Subcutaneous adipose tissue (tissue), 4 donors: ENCODE data around the gene NNT. TPM values are rescaled to one million over a fixed set of nuclear protein-coding genes. Genes with fewer than 3 reads are reported as not detected.

Experiments
- total RNA-seq, 4 donors: library from RNA; depleted of rRNA; stranded (reverse); fragments of >200 nt; gene quantifications; one replicate each; pipeline ENCODE4 v1.1.0, GENCODE V29; 2016
- TF ChIP-seq, protein P1 (sequence below): fragments of 450-650 bp; IDR thresholded peaks from one replicate; pipeline ENCODE4 v1.5.1; 2016; ENCODE audit warnings: low read depth, mild to moderate bottlenecking, control low read depth, antibody characterized with exemption, moderate library complexity

The NNT gene
- total RNA-seq, 4 donors from 2014 or later, result 93.8 to 136 (median 102) TPM

DNA sequence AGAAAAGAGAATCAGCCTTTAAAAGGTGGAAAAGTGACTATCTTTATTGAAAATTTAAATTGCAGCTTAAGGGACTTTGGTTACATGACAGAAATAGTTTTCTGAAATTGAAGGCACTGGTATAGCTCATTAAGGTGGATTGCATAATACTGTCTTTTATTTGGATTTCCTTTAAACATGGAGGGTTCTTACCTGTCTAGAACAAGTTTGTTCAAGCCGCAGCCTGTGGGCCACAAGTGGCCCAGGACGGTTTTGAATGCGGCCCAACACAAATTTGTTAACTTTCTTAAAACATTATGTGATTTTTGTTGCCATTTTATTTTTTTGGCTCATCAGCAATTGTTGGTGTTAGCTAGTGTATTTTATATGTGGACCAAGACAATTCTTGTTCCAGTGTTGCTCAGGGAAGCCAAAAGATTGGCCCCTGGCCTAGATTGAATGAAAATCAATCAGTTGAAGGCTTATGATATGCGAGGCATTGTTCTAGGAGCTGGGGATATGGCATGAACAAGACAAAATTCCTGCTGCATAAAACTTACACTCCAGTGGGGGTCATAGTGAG lies 18.0 kb downstream of the NNT start:
- TF ChIP-seq, protein P1, sequence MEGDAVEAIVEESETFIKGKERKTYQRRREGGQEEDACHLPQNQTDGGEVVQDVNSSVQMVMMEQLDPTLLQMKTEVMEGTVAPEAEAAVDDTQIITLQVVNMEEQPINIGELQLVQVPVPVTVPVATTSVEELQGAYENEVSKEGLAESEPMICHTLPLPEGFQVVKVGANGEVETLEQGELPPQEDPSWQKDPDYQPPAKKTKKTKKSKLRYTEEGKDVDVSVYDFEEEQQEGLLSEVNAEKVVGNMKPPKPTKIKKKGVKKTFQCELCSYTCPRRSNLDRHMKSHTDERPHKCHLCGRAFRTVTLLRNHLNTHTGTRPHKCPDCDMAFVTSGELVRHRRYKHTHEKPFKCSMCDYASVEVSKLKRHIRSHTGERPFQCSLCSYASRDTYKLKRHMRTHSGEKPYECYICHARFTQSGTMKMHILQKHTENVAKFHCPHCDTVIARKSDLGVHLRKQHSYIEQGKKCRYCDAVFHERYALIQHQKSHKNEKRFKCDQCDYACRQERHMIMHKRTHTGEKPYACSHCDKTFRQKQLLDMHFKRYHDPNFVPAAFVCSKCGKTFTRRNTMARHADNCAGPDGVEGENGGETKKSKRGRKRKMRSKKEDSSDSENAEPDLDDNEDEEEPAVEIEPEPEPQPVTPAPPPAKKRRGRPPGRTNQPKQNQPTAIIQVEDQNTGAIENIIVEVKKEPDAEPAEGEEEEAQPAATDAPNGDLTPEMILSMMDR, result no peak

DNA sequence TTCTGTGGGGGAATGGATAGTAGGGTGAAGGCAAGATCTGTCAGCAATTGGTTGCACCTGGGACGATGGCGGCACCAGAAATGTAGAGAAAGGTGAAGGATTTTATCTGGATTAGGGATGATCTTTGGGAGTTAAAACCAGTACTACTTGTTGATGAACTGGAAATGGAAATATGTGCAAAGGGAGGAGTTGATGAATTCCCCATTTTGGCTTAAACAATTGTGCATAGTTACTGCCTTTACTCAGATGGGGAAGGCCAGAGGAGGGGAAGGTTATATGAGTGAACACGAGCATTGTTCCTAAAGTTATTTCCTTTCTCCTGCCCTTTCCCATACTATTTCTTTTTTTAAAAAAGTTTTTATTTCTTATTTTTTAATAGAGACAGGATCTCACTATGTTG lies 19.1 kb downstream of the NNT start:
- TF ChIP-seq, protein P1, result no peak

DNA sequence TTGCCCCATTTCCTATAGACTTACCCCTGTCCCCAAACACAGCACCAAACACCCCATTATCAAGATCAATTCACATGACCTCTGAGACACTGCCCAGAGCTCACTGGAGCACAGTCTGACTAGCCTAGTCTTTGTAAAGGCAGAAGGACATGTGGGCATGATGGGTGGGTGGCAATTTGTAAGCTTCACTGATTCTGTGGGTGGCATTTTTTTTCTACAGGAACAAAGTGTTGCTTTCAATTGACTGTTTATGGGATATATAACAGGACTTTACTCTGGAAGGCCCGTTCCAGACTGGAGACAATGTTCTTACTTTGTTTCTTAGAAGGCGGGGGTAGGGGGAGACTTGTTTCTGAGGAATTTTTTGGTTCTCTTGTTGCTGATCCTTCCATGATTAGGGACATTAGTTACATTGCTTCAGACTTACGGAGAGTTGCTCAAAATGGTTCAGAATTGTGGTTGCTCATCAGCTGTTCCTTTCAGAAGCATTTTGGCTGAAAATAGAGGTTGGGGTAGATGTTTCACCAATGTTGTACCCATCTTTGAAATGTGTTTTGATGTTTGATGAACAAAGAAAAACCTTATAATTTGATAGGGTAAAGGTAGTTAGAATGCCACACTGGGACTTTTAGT lies 20.2 kb downstream of the NNT start:
- TF ChIP-seq, protein P1, result no peak

DNA sequence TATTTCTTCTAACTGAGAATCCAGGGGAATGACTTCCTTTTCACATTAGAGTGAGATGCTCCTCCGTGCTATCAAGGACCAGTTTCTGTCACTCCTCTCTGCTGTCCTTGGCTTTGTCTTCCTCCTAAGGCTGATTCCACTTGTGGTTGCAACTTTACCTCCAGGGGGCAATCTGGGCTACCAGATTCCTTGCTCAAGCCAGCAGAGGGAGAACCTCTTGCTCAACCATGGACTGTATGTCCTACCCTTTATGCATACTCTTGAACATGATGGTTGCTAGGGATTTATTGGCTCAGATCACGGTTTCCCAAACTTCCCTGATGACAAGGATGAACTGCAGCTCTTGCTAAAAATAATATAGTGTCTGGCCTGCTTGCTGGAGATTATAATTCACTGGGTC lies 24.0 kb downstream of the NNT start:
- TF ChIP-seq, protein P1, result no peak

DNA sequence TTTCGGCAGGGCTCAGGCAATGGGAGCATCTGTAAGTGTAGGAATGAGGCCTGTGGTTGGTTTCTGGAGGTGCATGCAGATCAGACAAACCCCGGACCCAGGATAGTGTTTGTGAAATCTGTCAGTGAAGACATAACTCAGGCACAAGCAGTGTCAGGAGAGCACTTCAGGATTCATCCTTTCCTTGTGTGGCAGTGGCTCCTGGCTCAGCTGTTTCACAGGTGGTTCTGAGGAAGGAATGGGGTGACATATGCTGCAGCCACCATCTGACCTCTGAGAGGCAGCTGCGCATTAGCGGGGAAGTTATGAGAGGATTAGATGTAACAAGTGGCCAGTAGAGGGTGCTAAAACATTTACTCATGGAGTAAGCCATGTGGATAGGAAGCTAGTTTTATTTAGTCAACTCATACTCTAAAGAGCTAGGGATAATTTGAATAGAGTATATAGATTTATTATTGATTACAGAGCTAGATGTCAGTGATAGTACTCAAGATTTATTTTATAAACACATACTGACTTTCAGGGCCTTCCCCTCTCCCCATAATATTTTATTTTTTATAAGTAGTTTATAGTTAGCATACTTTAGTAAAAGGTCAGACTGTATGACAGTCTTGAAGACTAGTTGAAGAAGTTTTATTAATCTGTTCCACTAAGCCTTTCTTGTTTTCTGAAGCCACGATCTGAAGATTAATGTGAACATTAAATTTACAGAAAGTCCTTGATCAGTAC lies 28.4 kb downstream of the NNT start:
- TF ChIP-seq, protein P1, result no peak

DNA sequence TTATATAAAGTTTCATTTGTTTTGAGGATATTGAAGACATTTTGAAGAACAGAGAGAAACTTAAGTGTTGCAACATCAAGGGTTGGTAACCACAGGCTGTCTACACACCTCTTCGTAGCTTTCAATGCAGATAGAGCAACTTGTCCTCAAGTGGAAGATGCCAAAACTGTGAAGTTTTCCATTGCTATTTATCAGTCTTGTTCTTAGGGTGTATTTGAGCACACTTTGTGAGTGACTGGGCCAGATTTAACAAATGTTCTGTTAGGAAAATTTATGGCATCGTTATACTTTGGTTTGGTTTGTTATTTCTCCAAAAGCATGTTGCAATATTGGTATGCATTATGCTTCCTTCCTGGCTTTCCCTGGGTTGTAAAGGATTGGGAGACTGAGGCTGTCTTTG lies 31.6 kb downstream of the NNT start:
- TF ChIP-seq, protein P1, result no peak

DNA sequence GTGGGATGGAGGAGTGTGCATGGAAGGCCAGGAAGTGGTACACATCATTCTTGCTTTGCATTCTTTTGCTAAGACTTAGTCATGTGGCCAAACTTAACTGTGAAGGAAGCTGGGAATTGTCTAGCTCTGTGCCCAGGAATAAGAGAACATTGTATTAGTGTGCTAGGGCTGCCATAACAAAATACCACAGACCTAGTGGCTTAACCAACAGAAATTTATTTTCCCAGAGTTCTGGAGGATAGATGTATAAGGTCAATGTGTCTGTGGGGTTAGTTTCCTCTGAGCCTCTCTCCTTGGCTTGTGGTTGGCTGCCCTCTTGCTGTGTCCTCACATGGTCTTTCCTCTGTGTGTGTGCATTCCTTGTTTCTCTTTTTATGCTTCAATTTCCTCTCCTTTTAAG lies 32.4 kb downstream of the NNT start:
- TF ChIP-seq, protein P1, result no peak
